MCF 10A (cell line): ENCODE data around the gene NUP214. TPM values are rescaled to one million over a fixed set of nuclear protein-coding genes. Genes with fewer than 3 reads are reported as not detected.

ENCODE experiments used
- BruUV-seq: library from RNA; stranded (reverse); fragments of 400-500 nt; replicated peaks from 2 replicates; lab custom pipeline; 2021; lab: Mats Ljungman, UMichigan
- CTCF ChIA-PET: fragments of 300-600 bp; sonication (Branson Sonifier 250); formaldehyde crosslinking; extraction: SDS; loops from one replicate; lab custom pipeline; 2021; ENCODE audit warnings: antibody characterized with exemption, inconsistent platforms; lab: Yijun Ruan, JAX
- POLR2A ChIA-PET: fragments of 300-600, 350-650 bp; sonication (Branson Sonifier 250); formaldehyde crosslinking; extraction: SDS; loops from one replicate; lab custom pipeline; 2020; ENCODE audit warnings: antibody characterized with exemption, inconsistent platforms; lab: Yijun Ruan, JAX
- DNase-seq: peaks from one replicate; pipeline ENCODE4 v3.0.0-alpha.2; 2018; ENCODE audit not compliant: unreplicated experiment
- H3K27ac Mint-ChIP-seq: one replicate; pipeline ENCODE4 v1.8.0; 2022; ENCODE audit warnings: mild to moderate bottlenecking, low read depth, mixed read lengths; ENCODE audit not compliant: unreplicated experiment
- H3K27me3 Mint-ChIP-seq: one replicate; pipeline ENCODE4 v1.8.0; 2022; ENCODE audit warnings: mixed read lengths; ENCODE audit not compliant: insufficient read depth, unreplicated experiment
- H3K36me3 Mint-ChIP-seq: one replicate; pipeline ENCODE4 v1.8.0; 2022; ENCODE audit warnings: mild to moderate bottlenecking, moderate library complexity, mixed read lengths; ENCODE audit not compliant: insufficient read depth, unreplicated experiment
- H3K4me1 Mint-ChIP-seq: one replicate; pipeline ENCODE4 v1.8.0; 2022; ENCODE audit warnings: mixed read lengths; ENCODE audit not compliant: insufficient read depth, unreplicated experiment
- H3K4me3 Mint-ChIP-seq: one replicate; pipeline ENCODE4 v1.8.0; 2022; ENCODE audit warnings: mild to moderate bottlenecking, moderate library complexity, mixed read lengths; ENCODE audit not compliant: unreplicated experiment
- H3K9me3 Mint-ChIP-seq: one replicate; pipeline ENCODE4 v1.8.0; 2022; ENCODE audit warnings: mixed read lengths; ENCODE audit not compliant: unreplicated experiment
- intact Hi-C: fragments of 100-400 bp; cut with micrococcal nuclease; formaldehyde crosslinking; loops from 2 replicates; pipeline ENCODE4 v1.14.1; 2022
- total RNA-seq: library from RNA; stranded (reverse); gene quantifications from 2 replicates; pipeline ENCODE4 v1.2.3, GENCODE V29; 2022
- TF ChIP-seq, protein P1 (sequence below): fragments of 200-600 bp; IDR thresholded peaks from one replicate; pipeline ENCODE4 v1.8.0; 2022; ENCODE audit warnings: antibody characterized with exemption, mild to moderate bottlenecking; ENCODE audit not compliant: unreplicated experiment

Gene NUP214
- total RNA-seq, 1 experiment from 2014 or later, result 41.8 TPM

DNA sequence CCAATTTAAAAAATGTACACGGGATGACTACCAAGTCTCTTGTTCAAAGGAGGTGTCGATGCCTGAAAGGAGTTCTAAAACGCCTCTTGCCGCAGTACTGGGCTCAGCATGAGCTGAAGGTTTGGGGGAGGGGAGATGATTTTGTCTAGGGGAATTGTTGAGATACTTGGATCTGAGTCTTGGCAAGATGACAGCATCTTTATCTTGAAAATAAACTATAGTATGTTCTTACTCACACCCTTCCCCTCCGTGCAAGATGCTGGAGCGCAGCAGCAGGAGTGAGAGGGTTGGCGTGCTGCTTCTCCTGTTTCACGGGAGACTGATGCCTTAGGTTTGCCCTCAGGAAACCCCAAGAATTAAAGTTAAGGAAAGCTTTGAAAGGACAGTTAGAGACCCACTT lies 103.6 kb downstream of the NUP214 start:
- CTCF ChIA-PET, result no interaction called here
- Mint-ChIP-seq H3K27ac (no peak overlapping the region), H3K9me3 (no peaks in the 10 kb centered on the region), H3K4me1 (no peaks in the 10 kb centered on the region), H3K27me3 (no peaks in the 10 kb centered on the region), H3K36me3 (peaks cover 74% of the 10 kb centered on the region), H3K4me3 (no peak overlapping the region)
- TF ChIP-seq, protein P1, sequence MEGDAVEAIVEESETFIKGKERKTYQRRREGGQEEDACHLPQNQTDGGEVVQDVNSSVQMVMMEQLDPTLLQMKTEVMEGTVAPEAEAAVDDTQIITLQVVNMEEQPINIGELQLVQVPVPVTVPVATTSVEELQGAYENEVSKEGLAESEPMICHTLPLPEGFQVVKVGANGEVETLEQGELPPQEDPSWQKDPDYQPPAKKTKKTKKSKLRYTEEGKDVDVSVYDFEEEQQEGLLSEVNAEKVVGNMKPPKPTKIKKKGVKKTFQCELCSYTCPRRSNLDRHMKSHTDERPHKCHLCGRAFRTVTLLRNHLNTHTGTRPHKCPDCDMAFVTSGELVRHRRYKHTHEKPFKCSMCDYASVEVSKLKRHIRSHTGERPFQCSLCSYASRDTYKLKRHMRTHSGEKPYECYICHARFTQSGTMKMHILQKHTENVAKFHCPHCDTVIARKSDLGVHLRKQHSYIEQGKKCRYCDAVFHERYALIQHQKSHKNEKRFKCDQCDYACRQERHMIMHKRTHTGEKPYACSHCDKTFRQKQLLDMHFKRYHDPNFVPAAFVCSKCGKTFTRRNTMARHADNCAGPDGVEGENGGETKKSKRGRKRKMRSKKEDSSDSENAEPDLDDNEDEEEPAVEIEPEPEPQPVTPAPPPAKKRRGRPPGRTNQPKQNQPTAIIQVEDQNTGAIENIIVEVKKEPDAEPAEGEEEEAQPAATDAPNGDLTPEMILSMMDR, result no peak
- intact Hi-C loops, result no loop called here
- no peak for DNase-seq
- BruUV-seq, result no TSS peak
- POLR2A ChIA-PET, result no interaction called here

DNA sequence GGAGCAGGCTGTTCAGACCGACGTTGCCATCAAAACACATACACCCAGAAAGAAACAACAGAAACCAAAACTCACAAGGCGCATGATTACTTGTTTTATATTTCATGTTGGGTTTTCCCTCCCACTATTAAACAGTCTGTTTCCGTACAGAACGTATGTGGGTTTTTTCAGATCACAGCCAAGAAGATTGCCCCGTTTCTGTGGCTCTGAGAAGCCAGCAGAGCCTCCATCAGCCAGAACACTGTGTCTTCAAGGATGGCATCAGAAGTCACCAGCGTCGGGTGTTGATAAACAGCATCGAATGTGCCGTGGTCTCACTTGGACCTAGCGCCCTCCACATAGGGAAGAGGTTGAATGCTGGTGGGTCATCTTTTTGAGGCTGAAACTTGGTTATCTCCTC lies 108.2 kb downstream of the NUP214 start:
- Mint-ChIP-seq H3K9me3 (no peaks in the 10 kb centered on the region), H3K4me1 (no peaks in the 10 kb centered on the region), H3K27me3 (no peaks in the 10 kb centered on the region), H3K27ac (no peak overlapping the region), H3K4me3 (no peak overlapping the region), H3K36me3 (peaks cover 49% of the 10 kb centered on the region)
- intact Hi-C loops, result no loop called here
- ChIA-PET CTCF (no interaction called here), POLR2A (no interaction called here)
- TF ChIP-seq, protein P1, result no peak
- DNase-seq, result no peak
- BruUV-seq, result no TSS peak

DNA sequence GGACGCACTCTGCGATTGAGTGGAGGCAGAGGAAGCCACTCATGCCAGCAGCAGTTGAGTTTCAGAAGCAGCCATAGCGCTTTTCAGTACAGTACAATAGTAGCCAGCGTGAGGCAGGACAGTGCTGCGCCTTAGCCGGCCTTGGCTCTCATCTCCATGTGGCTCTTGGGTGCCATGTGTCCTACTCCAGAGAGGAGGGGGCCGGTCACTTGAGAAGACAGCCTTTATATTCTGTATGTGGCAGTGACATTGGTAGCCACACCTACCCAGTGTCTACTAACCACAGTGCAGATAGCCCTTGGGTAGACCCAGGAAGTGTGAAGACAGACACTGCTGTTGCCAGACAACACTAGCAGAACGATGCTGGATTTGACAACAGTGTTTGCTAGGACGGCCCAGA lies 108.6 kb downstream of the NUP214 start:
- Mint-ChIP-seq H3K36me3 (peaks cover 47% of the 10 kb centered on the region), H3K9me3 (no peaks in the 10 kb centered on the region), H3K4me3 (no peak overlapping the region), H3K27ac (no peak overlapping the region), H3K27me3 (no peaks in the 10 kb centered on the region), H3K4me1 (no peaks in the 10 kb centered on the region)
- CTCF ChIA-PET, result no interaction called here
- BruUV-seq, result no TSS peak
- intact Hi-C loops, result no loop called here
- no peak for DNase-seq
- TF ChIP-seq, protein P1, result no peak
- POLR2A ChIA-PET, result no interaction called here

DNA sequence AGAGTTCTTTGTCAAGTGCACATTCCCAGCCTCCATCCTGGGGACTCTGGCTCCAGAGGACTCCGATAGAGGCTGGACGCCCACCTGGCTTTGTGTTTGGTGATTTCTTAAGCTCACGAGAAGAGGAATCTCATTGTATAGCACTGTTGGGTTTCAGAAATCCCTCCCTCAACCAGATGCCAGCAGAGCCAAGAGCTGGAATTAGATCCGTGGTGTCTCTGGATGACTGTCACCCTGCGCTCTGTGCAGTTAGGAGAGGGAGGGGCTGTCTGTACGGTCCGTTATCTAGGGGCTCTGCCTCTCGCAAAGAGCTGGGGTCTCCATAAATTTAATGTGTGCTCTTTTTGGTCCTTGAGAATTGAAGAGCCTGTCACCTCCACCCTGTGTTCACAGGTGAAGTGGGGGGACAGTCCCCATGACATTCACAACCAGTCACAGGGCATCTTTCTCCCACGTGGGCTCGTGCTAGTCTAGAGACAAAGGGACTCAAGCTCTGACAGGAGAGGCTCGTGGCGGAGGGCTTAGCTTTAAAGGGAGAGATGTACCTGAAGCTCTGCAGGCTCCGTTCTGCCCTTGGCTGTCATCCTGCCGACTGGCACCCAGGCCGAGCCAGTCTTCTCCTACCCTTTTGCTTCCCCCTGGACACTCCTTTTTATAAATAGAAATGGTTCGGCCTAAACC lies 109.6 kb downstream of the NUP214 start:
- Mint-ChIP-seq H3K4me1 (no peaks in the 10 kb centered on the region), H3K9me3 (no peaks in the 10 kb centered on the region), H3K27ac (no peak overlapping the region), H3K4me3 (no peak overlapping the region), H3K36me3 (peaks cover 38% of the 10 kb centered on the region), H3K27me3 (no peaks in the 10 kb centered on the region)
- ChIA-PET CTCF (interaction anchor here (0.5 to 0.8 kb wide), 3 partner anchors 43 to 329 kb away, joined by 3 to 4 read pairs (median 3); no protein-coding TSS in a partner anchor), POLR2A (interaction anchor here (0.8 kb wide), 1 partner anchor 86 kb away, joined by 4 read pairs; no protein-coding TSS in a partner anchor)
- BruUV-seq, result TSS peak; percentile 6
- TF ChIP-seq, protein P1, result no peak
- intact Hi-C loops, result no loop called here
- DNase-seq, result no peak
